ENCODE measurements around the gene TMEM254.

TMEM254 gene

GRCh38 chr10:80136134-80136571 lies 57.7 kb downstream of the TMEM254 start:
- no peak for TF ChIP-seq ZNF274 (IDR thresholded peaks at IDR 0.05; ENCODE audit: low read depth, low read length)
- no peak overlapping the region for H3K4me3 ChIP-seq (ENCODE audit: low read length)

DNA sequence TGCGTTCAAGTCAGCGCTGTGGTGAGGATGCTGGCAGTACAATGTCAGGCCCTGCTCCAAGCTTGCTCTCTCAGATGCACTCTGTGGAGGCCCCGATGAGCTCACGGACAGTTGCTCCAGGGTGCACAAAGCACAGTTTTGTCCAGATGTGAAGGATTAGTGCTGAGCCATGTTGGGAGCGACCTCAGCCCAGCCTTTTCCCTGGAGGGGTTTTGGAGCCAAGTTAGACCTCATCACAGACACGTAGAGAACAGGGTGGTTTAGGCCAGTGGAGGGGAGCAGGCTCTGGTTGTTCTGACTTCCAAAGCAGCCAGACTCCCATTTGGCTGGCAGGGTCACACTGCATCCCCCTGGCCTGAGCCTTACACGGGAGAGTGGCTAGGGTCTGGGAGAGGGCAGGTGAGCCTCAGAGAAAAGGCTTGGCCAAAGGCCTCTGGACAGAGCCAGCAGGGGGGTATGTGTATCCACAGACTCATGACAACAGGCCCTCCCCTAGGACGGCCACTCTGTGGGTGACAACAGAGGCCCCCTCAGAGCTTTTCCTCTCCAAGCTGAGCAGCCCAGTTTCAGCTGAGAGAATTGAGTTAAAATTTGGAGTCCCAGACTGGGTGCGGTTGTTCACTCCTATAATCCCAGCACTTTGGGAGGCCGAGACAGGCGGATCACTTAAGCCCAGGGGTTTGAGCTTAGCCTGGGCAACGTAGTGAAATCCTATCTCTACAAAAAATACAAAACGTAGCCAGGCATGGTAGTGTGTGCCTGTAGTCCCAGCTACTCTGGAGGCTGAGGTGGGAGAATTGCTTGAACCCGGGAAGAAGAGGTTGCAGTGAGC lies 58.8 kb downstream of the TMEM254 start:
- H3K4me3 ChIP-seq (ENCODE audit: low read length) = no peak overlapping the region
- TF ChIP-seq ZNF274 (IDR thresholded peaks at IDR 0.05; ENCODE audit: low read depth, low read length) = no peak

DNA sequence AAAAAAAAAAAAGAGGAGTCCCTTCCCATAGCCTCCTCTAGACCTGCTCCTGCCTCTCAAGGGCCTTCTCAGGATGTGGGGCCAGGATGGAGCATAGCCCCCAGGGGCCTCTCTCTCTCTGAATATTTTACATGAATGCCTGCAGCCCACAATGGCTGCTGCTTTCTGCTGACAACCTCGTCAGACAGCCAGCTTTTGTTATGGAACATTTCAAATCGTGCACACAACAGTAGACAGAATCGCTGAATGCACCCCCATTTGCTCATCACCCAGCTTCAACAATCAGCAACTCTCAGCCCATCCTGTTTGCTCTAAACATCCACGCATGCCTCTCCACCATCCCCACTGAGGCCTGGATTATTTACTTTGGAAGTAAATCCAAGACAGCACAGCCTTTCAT lies 59.5 kb downstream of the TMEM254 start:
- no peak overlapping the region for H3K4me3 ChIP-seq (ENCODE audit: low read length)
- TF ChIP-seq ZNF274 (IDR thresholded peaks at IDR 0.05; ENCODE audit: low read depth, low read length) = no peak

DNA sequence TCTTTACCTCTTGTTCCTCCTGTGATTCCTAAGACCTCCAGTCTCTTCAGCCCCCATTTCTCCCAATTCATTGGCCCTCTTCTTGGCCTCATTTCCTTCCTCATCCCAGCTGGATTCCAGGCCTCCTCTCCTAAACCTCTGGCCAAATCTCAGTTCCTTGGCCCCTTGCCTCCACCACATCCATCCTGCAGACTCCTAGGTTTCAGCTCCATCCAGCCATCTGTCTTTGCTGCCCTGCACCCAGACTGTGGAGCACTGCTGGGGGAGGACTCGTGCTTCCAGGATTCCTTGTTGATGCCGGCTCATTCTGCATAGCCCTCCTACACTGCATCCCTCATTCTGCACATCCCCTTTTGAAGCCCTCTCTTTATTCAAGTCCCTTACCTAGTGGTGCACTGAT lies 60.8 kb downstream of the TMEM254 start:
- no peak overlapping the region for H3K4me3 ChIP-seq (ENCODE audit: low read length)
- no peak for TF ChIP-seq ZNF274 (IDR thresholded peaks at IDR 0.05; ENCODE audit: low read depth, low read length)

- H3K4me3 ChIP-seq (ENCODE audit: low read length) = no peak overlapping the region
- TF ChIP-seq ZNF274 (IDR thresholded peaks at IDR 0.05; ENCODE audit: low read depth, low read length) = no peak
Observed at GRCh38 chr10:80140251-80140650, 61.8 kb downstream of the TMEM254 start.

DNA sequence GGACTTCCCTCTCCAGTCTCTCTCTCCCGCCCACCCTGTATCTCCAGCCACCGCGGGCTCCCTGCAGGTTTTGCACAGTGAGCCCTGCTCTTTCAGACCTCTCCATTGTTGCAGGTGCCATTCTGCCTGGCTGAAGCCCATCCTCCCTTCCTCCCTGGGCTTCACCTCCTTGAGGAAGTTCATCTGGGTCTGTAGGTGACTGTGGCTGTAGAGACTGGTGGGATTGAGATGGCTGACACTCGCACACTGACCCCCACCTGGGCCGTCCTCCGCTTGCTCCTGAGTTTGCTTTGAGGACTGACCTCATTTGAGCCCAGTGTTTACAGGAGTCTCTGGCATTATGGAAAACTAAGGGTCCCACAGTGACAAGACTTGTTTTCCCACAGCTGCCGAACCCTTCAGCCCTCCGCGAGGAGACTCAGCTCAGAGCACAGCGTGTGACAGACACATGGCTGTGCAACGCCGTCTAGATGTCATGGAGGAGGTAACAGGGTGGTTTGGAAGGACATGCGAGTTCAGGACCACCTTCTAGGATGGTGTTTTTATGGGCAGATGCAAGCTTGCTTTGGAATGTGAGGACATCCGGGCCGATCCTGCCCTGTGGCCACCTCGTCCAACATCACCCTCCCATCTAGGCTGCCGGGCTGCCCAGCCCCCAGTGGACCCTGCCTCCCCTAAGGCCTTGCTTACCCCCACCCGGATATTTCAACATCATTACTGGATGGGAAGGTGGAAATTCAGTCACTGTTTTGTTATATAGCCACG lies 63.4 kb downstream of the TMEM254 start:
- TF ChIP-seq ZNF274 (IDR thresholded peaks at IDR 0.05; ENCODE audit: low read depth, low read length) = no peak
- no peak overlapping the region for H3K4me3 ChIP-seq (ENCODE audit: low read length)
